Measurements from ENCODE around the gene RPL11.
"Not testable (repeated sequence)": the region's sequence is repeated elsewhere in the genome, so short reads cannot be mapped to it uniquely, and the experiment has no call there.

RPL11 gene

GRCh38 chr1:23722652-23723051 is 31.0 kb downstream of the RPL11 start:
- DNase-seq (ENCODE audit: extremely low read depth, low read depth): no peak
- no peak for TF ChIP-seq CTCF (IDR thresholded peaks at IDR 0.05; ENCODE audit: low read depth, low read length)

- TF ChIP-seq CTCF (IDR thresholded peaks at IDR 0.05; ENCODE audit: low read depth, low read length): no peak
- DNase-seq (ENCODE audit: extremely low read depth, low read depth): no peak
These were observed 35.1 kb downstream of the RPL11 start for GRCh38 chr1:23726686-23727085.

GRCh38 chr1:23727362-23727811 is 35.8 kb downstream of the RPL11 start:
- peak; percentile 85 for DNase-seq (ENCODE audit: extremely low read depth, low read depth)
- no peak; the same call in none of the 2 replicates for TF ChIP-seq CTCF (IDR thresholded peaks at IDR 0.05; ENCODE audit: low read depth, low read length)

- TF ChIP-seq CTCF (IDR thresholded peaks at IDR 0.05; ENCODE audit: low read depth, low read length): no peak
- no peak for DNase-seq (ENCODE audit: extremely low read depth, low read depth)
These were observed 41.0 kb downstream of the RPL11 start for GRCh38 chr1:23732363-23733224.

- not testable (repeated sequence) for DNase-seq (ENCODE audit: extremely low read depth, low read depth)
These were observed 41.7 kb downstream of the RPL11 start for GRCh38 chr1:23733281-23733680.

- no peak for DNase-seq (ENCODE audit: extremely low read depth, low read depth)
- no peak for TF ChIP-seq CTCF (IDR thresholded peaks at IDR 0.05; ENCODE audit: low read depth, low read length)
These were observed 45.0 kb downstream of the RPL11 start for GRCh38 chr1:23736437-23737134.

GRCh38 chr1:23741609-23742008 is 50.0 kb downstream of the RPL11 start:
- no peak for DNase-seq (ENCODE audit: extremely low read depth, low read depth)
- no peak for TF ChIP-seq CTCF (IDR thresholded peaks at IDR 0.05; ENCODE audit: low read depth, low read length)
